Astrocyte (in vitro differentiated cells and primary cell): ENCODE measurements around the gene DCST2. TPM values are rescaled to one million over a fixed set of nuclear protein-coding genes. Genes with fewer than 3 reads are reported as not detected.
A peak's percentile ranks its signal among the peaks of the same experiment; 100 is the strongest.

ENCODE experiments used
- DNase-seq: peaks from one replicate; pipeline ENCODE4 v3.0.0-alpha.2; 2010; ENCODE audit warnings: low read depth
- FAIRE-seq: peaks from 2 replicates; lab custom pipeline; 2011; peaks lifted over from hg19 to GRCh38; lab: Jason Lieb, UNC
- H2AFZ ChIP-seq: 2 replicates; pipeline ENCODE4 v1.6.0; 2012; ENCODE audit warnings: low read depth, low read length, inconsistent platforms
- H3K27ac ChIP-seq: 2 replicates; pipeline ENCODE4 v1.5.1; 2011; ENCODE audit warnings: low read depth, low read length, inconsistent platforms
- H3K27me3 ChIP-seq: 2 replicates; pipeline ENCODE4 v1.6.0; 2011; ENCODE audit warnings: low read length, inconsistent platforms; ENCODE audit not compliant: insufficient read depth
- H3K36me3 ChIP-seq: 2 replicates; pipeline ENCODE4 v1.5.1; 2011; ENCODE audit warnings: low read length, inconsistent platforms; ENCODE audit not compliant: insufficient read depth
- H3K4me1 ChIP-seq: 2 replicates; pipeline ENCODE4 v1.5.1; 2011; ENCODE audit warnings: low read length, inconsistent platforms; ENCODE audit not compliant: insufficient read depth
- H3K4me2 ChIP-seq: 2 replicates; pipeline ENCODE4 v1.6.0; 2012; ENCODE audit warnings: low read length, inconsistent platforms
- H3K4me3 ChIP-seq: 2 replicates; pipeline ENCODE4 v1.5.1; 2011; ENCODE audit warnings: low read depth, mild to moderate bottlenecking, low read length, inconsistent platforms; ENCODE audit not compliant: insufficient read depth
- H3K79me2 ChIP-seq: 2 replicates; pipeline ENCODE4 v1.6.0; 2012; ENCODE audit warnings: mild to moderate bottlenecking, low read length, inconsistent platforms; ENCODE audit not compliant: insufficient read depth
- H3K9ac ChIP-seq: 2 replicates; pipeline ENCODE4 v1.6.0; 2012; ENCODE audit warnings: mild to moderate bottlenecking, low read length, inconsistent platforms
- H3K9me3 ChIP-seq: 2 replicates; pipeline ENCODE4 v1.5.1; 2012; ENCODE audit warnings: low read depth, mild to moderate bottlenecking, low read length, inconsistent platforms; ENCODE audit not compliant: insufficient read depth
- H4K20me1 ChIP-seq: 2 replicates; pipeline ENCODE4 v1.6.0; 2012; ENCODE audit warnings: low read length, inconsistent platforms; ENCODE audit not compliant: insufficient read depth
- H3K27ac Mint-ChIP-seq: one replicate; pipeline ENCODE4 v1.8.0; 2021; ENCODE audit warnings: mild to moderate bottlenecking, mixed read lengths; ENCODE audit not compliant: unreplicated experiment
- H3K27me3 Mint-ChIP-seq: one replicate; pipeline ENCODE4 v1.8.0; 2021; ENCODE audit warnings: low read depth, mixed read lengths; ENCODE audit not compliant: unreplicated experiment
- H3K36me3 Mint-ChIP-seq: one replicate; pipeline ENCODE4 v1.8.0; 2021; ENCODE audit warnings: low read depth, mixed read lengths; ENCODE audit not compliant: unreplicated experiment
- H3K4me1 Mint-ChIP-seq: one replicate; pipeline ENCODE4 v1.8.0; 2021; ENCODE audit warnings: low read depth, mixed read lengths; ENCODE audit not compliant: unreplicated experiment
- H3K4me3 Mint-ChIP-seq: one replicate; pipeline ENCODE4 v1.8.0; 2021; ENCODE audit warnings: mild to moderate bottlenecking, moderate library complexity, mixed read lengths; ENCODE audit not compliant: unreplicated experiment
- H3K9me3 Mint-ChIP-seq: one replicate; pipeline ENCODE4 v1.8.0; 2021; ENCODE audit warnings: mild to moderate bottlenecking, mixed read lengths; ENCODE audit not compliant: unreplicated experiment
- EZH2 ChIP-seq: IDR thresholded peaks from 2 replicates; pipeline ENCODE4 v1.6.1; 2012; ENCODE audit warnings: mild to moderate bottlenecking, low read length, inconsistent platforms; ENCODE audit not compliant: insufficient read depth
- total RNA-seq: library from RNA; stranded (reverse); gene quantifications from 2 replicates; pipeline ENCODE4 v1.2.1, GENCODE V29; 2021
- TF ChIP-seq, protein P1 (sequence below): IDR thresholded peaks from 2 replicates; pipeline ENCODE4 v1.5.1; 2011; ENCODE audit warnings: low read depth, mild to moderate bottlenecking, inconsistent platforms, low read length, moderate library complexity; ENCODE audit not compliant: insufficient read depth

DCST2 gene
- total RNA-seq, 1 donor from 2014 or later, result 0.34 TPM

DNA sequence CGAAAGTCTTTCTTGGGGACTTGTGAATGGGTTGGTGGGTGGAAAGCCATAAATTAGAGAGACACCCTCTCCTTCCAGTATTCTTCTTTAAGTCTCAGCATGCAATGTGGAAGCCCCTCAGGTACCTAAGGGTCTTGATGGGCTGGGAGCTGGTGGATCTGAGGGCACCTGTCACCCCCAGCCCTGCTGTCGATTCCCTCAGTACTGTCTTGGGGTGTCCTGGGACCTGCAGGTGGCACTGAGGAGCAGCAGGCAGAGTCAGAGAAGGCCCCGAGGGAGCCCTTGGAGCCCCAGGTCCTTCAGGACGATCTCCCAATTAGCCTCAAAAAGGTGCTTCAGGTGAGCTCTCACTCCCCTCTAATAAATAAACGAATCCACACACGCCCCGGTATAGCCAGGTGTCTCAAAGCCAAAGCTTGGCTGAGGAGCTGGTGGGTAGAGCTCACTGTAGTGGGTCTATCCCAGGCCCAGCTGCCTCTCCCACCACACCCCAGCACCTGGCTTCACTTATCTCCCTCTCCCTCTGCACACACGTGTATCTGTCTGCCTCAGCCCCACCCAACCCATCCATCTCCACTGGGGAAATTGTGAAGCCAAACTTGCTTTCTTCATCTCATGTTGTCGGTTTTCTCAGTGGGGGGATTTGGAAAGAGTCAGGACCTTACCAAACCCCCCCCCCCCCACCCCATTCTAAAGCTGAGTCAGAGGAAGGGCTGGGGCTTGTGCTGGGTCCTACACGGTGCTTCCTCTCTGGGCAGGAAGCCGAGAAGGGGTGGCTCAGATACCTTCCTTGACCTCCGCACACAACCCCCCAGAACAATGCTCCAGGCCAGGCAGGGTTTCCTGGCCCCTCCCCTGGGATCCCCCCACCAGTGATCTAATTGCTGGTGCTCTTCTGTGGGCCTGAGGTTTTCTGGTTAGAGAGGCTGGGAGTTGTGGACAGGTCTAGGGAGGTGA, 19.1 kb upstream of the DCST2 start:
- H3K9ac ChIP-seq, result peak overlapping the region; percentile 72

DNA sequence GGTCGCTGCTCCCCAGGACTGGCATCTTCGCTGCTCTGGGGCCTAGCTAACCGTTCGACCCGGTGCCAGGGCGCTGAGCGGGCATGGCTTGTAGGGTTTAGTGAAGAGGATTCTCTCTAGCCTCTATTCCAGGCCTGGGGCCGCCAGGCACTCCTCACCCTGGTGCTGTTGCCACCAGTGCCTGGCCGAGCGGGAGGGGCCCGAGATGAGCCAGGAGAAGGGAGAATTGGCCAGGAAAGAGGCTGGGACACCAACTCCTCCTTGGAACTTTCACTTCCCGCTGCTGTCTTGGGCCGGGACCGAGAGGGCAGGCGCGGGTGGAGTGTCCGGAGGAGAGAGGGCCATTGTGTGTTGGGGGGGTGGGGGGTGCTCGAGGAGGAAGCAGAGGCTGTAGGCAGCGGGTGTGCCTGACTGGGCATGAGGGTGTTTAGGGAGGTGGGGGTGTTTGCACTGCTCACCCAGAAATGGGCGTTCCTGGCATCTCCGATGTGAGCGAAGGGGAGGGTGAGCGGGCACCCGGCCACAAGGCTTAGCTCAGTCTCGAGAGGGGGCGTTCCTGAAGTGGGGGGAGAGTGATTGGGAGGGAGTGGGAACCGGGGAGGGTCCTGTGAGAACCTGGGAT, 18.3 kb upstream of the DCST2 start:
- H3K79me2 ChIP-seq, result no peaks in the 10 kb centered on the region
- peaks cover 22% of the 10 kb centered on the region for H3K4me1 ChIP-seq
- H3K27ac Mint-ChIP-seq, result no peak overlapping the region
- H3K36me3 Mint-ChIP-seq, result peaks cover 11% of the 10 kb centered on the region
- peak overlapping the region; percentile 72 for H3K9ac ChIP-seq
- FAIRE-seq (no peak), DNase-seq (no peak)
- H3K27me3 ChIP-seq, result no peaks in the 10 kb centered on the region
- no peaks in the 10 kb centered on the region for H3K9me3 ChIP-seq
- no peaks in the 10 kb centered on the region for H3K36me3 ChIP-seq
- peaks cover 6% of the 10 kb centered on the region for H4K20me1 ChIP-seq
- peak overlapping the region; percentile 70 for H3K4me3 ChIP-seq
- H3K4me1 Mint-ChIP-seq, result peaks cover 20% of the 10 kb centered on the region
- H2AFZ ChIP-seq, result peak overlapping the region; percentile 93
- H3K4me3 Mint-ChIP-seq, result peak overlapping the region; percentile 79
- no peaks in the 10 kb centered on the region for H3K9me3 Mint-ChIP-seq
- H3K27ac ChIP-seq, result no peak overlapping the region
- no peaks in the 10 kb centered on the region for H3K27me3 Mint-ChIP-seq
- H3K4me2 ChIP-seq, result peak overlapping the region; percentile 93
- no peak for TF ChIP-seq EZH2
- TF ChIP-seq, protein P1, sequence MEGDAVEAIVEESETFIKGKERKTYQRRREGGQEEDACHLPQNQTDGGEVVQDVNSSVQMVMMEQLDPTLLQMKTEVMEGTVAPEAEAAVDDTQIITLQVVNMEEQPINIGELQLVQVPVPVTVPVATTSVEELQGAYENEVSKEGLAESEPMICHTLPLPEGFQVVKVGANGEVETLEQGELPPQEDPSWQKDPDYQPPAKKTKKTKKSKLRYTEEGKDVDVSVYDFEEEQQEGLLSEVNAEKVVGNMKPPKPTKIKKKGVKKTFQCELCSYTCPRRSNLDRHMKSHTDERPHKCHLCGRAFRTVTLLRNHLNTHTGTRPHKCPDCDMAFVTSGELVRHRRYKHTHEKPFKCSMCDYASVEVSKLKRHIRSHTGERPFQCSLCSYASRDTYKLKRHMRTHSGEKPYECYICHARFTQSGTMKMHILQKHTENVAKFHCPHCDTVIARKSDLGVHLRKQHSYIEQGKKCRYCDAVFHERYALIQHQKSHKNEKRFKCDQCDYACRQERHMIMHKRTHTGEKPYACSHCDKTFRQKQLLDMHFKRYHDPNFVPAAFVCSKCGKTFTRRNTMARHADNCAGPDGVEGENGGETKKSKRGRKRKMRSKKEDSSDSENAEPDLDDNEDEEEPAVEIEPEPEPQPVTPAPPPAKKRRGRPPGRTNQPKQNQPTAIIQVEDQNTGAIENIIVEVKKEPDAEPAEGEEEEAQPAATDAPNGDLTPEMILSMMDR, result no peak

More for the DNA sequence above, 19.1 kb upstream of the DCST2 start:
- Histone ChIP-seq H3K27ac (no peak overlapping the region), H2AFZ (peak overlapping the region; percentile 93), H3K27me3 (no peaks in the 10 kb centered on the region), H3K4me3 (peak overlapping the region; percentile 70), H3K4me1 (peaks cover 22% of the 10 kb centered on the region), H3K9me3 (no peaks in the 10 kb centered on the region), H3K36me3 (no peaks in the 10 kb centered on the region), H3K79me2 (no peaks in the 10 kb centered on the region), H4K20me1 (peaks cover 6% of the 10 kb centered on the region), H3K4me2 (peak overlapping the region; percentile 93)
- no peak overlapping the region for H3K27ac Mint-ChIP-seq
- H3K4me3 Mint-ChIP-seq, result peak overlapping the region; percentile 79
- no peaks in the 10 kb centered on the region for H3K27me3 Mint-ChIP-seq
- FAIRE-seq (no peak), DNase-seq (no peak)
- no peak for TF ChIP-seq EZH2
- TF ChIP-seq, protein P1, result peak; percentile 17
- peaks cover 11% of the 10 kb centered on the region for H3K36me3 Mint-ChIP-seq
- peaks cover 20% of the 10 kb centered on the region for H3K4me1 Mint-ChIP-seq
- H3K9me3 Mint-ChIP-seq, result no peaks in the 10 kb centered on the region
